K562 (cell line): ENCODE measurements around the gene OTOG. TPM values are rescaled to one million over a fixed set of nuclear protein-coding genes. Genes with fewer than 3 reads are reported as not detected.

Experiments
- BRD4 ChIP-seq: fragments of 200-600 bp; sonication (generic); IDR thresholded peaks from 2 replicates; pipeline ENCODE4 v1.6.1; 2017; ENCODE audit warnings: inconsistent platforms
- CREB3L1 ChIP-seq: fragments of 450-650 bp; IDR thresholded peaks from 2 replicates; pipeline ENCODE4 v1.6.1; 2014; ENCODE audit warnings: low read depth, mild to moderate bottlenecking, moderate library complexity, borderline replicate concordance
- ELF1 ChIP-seq: fragments of 200-800 bp; sonication (Bioruptor generic); IDR thresholded peaks from 2 replicates; pipeline ENCODE4 v1.6.1; 2016; ENCODE audit warnings: missing genetic modification characterization, missing compliant biosample characterization
- GTF2B ChIP-seq: IDR thresholded peaks from 2 replicates; pipeline ENCODE4 v1.6.1; 2011; ENCODE audit not compliant: insufficient read length; ENCODE audit errors: extremely low read depth
- MTA1 ChIP-seq: fragments of 450-650 bp; IDR thresholded peaks from 2 replicates; pipeline ENCODE4 v1.6.1; 2017; ENCODE audit warnings: borderline replicate concordance
- PHB2 ChIP-seq: fragments of 450-650 bp; IDR thresholded peaks from 2 replicates; pipeline ENCODE4 v1.6.1; 2017; ENCODE audit warnings: low read depth
- PHF8 ChIP-seq: fragments of 200-600 bp; sonication (generic); IDR thresholded peaks from 2 replicates; pipeline ENCODE4 v1.6.1; 2012; ENCODE audit warnings: mixed run types, mild to moderate bottlenecking, inconsistent platforms, low read length, moderate library complexity, borderline replicate concordance
- SMARCC2 ChIP-seq: fragments of 450-650 bp; IDR thresholded peaks from 2 replicates; pipeline ENCODE4 v1.6.1; 2017; ENCODE audit warnings: antibody characterized with exemption, moderate library complexity, mild to moderate bottlenecking, low read depth
- SPI1 ChIP-seq: IDR thresholded peaks from 2 replicates; pipeline ENCODE4 v1.6.1; 2011; ENCODE audit warnings: low read depth, low read length, control low read depth, borderline replicate concordance
- SRSF3 ChIP-seq: fragments of 200-400 bp; formaldehyde crosslinking; IDR thresholded peaks from 2 replicates; pipeline ENCODE4 v1.6.1; 2016; ENCODE audit warnings: mild to moderate bottlenecking, low read length, moderate library complexity; ENCODE audit not compliant: insufficient read depth
- TBL1XR1 ChIP-seq, 2 experiments: IDR thresholded peaks; 2 replicates each; pipeline ENCODE4 v1.6.1; 2012; ENCODE audit warnings: improper control_type of control experiment in 2 of 2, low read length in 2 of 2, mild to moderate bottlenecking in 1 of 2
- WHSC1 ChIP-seq: IDR thresholded peaks from one replicate; pipeline ENCODE4 v1.6.1; 2012; ENCODE audit warnings: low read length, control low read depth, inconsistent platforms
- ZNF174 ChIP-seq: fragments of 250-450 bp; sonication (Bioruptor Pico); IDR thresholded peaks from 2 replicates; pipeline ENCODE4 v1.4.0; 2020; ENCODE audit warnings: mild to moderate bottlenecking
- polyA plus RNA-seq, 8 experiments: library from polyadenylated mRNA; depleted of rRNA in 4 of 8; stranded (reverse) in 5 of 8; unstranded in 3 of 8; fragments of >200 nt; fragmentation: Nextera tagmentation in 2 of 8; fragmentation: Illumina TruSeq in 1 of 8; extraction: Ambion mirVana in 2 of 8; extraction: Trizol in 1 of 8; gene quantifications; 2 replicates each; pipeline versions ENCODE4 v1.2.1 to v1.2.3, GENCODE V29; 2011 to 2014; ENCODE audit warnings: inconsistent platforms in 1 of 8, missing spikeins in 1 of 8
- total RNA-seq, 7 experiments: library from RNA; depleted of rRNA in 6 of 7; stranded (reverse); fragments of >200 nt in 6 of 7; fragmentation: Illumina TruSeq in 2 of 7; extraction: Trizol in 2 of 7; gene quantifications; 2 replicates each; pipeline versions ENCODE4 v1.2.1 to v1.2.3, GENCODE V29; 2011 to 2021; ENCODE audit warnings: low replicate concordance in 1 of 7
- TF ChIP-seq, protein P1 (sequence below), 2 experiments: fragments of 450-650 bp in 1 of 2; sonication (generic) in 1 of 2; formaldehyde crosslinking in 1 of 2; IDR thresholded peaks; 2 replicates each; pipeline versions ENCODE4 v1.7.1 to v1.9.0; 2016 to 2022; ENCODE audit warnings: inconsistent platforms in 1 of 2, mild to moderate bottlenecking in 1 of 2, missing genetic modification reagents in 1 of 2
- TF ChIP-seq, protein P2 (sequence below): fragments of 250-450 bp; sonication (Bioruptor Pico); IDR thresholded peaks from 2 replicates; pipeline ENCODE4 v1.5.1; 2021; ENCODE audit warnings: mild to moderate bottlenecking

Gene OTOG
- total and polyA plus RNA-seq, 9 of the 15 experiments (the other 6 are each of a cell fraction or from before 2014, with no cell fraction given): not detected

GRCh38 chr11:17528181-17528691, 18.8 kb upstream of the OTOG start (continued):
- TF ChIP-seq, protein P1, sequence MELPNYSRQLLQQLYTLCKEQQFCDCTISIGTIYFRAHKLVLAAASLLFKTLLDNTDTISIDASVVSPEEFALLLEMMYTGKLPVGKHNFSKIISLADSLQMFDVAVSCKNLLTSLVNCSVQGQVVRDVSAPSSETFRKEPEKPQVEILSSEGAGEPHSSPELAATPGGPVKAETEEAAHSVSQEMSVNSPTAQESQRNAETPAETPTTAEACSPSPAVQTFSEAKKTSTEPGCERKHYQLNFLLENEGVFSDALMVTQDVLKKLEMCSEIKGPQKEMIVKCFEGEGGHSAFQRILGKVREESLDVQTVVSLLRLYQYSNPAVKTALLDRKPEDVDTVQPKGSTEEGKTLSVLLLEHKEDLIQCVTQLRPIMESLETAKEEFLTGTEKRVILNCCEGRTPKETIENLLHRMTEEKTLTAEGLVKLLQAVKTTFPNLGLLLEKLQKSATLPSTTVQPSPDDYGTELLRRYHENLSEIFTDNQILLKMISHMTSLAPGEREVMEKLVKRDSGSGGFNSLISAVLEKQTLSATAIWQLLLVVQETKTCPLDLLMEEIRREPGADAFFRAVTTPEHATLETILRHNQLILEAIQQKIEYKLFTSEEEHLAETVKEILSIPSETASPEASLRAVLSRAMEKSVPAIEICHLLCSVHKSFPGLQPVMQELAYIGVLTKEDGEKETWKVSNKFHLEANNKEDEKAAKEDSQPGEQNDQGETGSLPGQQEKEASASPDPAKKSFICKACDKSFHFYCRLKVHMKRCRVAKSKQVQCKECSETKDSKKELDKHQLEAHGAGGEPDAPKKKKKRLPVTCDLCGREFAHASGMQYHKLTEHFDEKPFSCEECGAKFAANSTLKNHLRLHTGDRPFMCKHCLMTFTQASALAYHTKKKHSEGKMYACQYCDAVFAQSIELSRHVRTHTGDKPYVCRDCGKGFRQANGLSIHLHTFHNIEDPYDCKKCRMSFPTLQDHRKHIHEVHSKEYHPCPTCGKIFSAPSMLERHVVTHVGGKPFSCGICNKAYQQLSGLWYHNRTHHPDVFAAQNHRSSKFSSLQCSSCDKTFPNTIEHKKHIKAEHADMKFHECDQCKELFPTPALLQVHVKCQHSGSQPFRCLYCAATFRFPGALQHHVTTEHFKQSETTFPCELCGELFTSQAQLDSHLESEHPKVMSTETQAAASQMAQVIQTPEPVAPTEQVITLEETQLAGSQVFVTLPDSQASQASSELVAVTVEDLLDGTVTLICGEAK (IDR thresholded peaks at IDR 0.05): no peak
- TF ChIP-seq, protein P1 (CRISPR knock-in tag; IDR thresholded peaks at IDR 0.05): no peak
- TF ChIP-seq, protein P2, sequence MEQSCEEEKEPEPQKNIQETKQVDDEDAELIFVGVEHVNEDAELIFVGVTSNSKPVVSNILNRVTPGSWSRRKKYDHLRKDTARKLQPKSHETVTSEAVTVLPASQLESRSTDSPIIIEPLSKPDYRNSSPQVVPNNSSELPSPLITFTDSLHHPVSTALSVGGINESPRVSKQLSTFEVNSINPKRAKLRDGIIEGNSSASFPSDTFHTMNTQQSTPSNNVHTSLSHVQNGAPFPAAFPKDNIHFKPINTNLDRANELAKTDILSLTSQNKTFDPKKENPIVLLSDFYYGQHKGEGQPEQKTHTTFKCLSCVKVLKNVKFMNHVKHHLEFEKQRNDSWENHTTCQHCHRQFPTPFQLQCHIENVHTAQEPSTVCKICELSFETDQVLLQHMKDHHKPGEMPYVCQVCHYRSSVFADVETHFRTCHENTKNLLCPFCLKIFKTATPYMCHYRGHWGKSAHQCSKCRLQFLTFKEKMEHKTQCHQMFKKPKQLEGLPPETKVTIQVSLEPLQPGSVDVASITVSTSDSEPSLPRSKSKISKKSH (CRISPR knock-in tag): no peak
- no peak for TF ChIP-seq SRSF3
- no peak for TF ChIP-seq MTA1
- no peak for TF ChIP-seq PHF8
- peak; percentile 11; the same call in 1 of the 2 replicates for TF ChIP-seq SPI1
- TF ChIP-seq PHB2: no peak
- no peak for TF ChIP-seq CREB3L1
- TF ChIP-seq BRD4: no peak
- no peak for TF ChIP-seq ZNF174 (CRISPR knock-in tag)
- TF ChIP-seq SMARCC2: no peak
- no peak for TF ChIP-seq WHSC1
- no peak for TF ChIP-seq ELF1 (tag)
- TF ChIP-seq GTF2B: no peak
- no peak for TF ChIP-seq TBL1XR1 (IDR thresholded peaks at IDR 0.05; ENCODE audit: low read length in 2 of 2)
